H9 (cell line): ENCODE data around the gene TMEM150B. TPM values are rescaled to one million over a fixed set of nuclear protein-coding genes. Genes with fewer than 3 reads are reported as not detected.

Source experiments
- DNase-seq: peaks from one replicate; pipeline ENCODE4 v3.0.0-alpha.2; 2017
- H2AFZ ChIP-seq: one replicate; pipeline ENCODE4 v1.6.1; 2013; ENCODE audit warnings: mild to moderate bottlenecking, low read length, control low read depth, moderate library complexity
- H2AK5ac ChIP-seq: 2 replicates; pipeline ENCODE4 v1.6.1; 2013; ENCODE audit warnings: low read length, control low read depth, mixed read lengths; ENCODE audit not compliant: insufficient read length
- H2BK120ac ChIP-seq: one replicate; pipeline ENCODE4 v1.6.1; 2013; ENCODE audit warnings: low read depth, mild to moderate bottlenecking, low read length, control low read depth, inconsistent platforms; ENCODE audit not compliant: poor library complexity, severe bottlenecking
- H2BK12ac ChIP-seq: 2 replicates; pipeline ENCODE4 v1.6.1; 2013; ENCODE audit warnings: low read length, control low read depth, mixed read lengths, low read depth; ENCODE audit not compliant: insufficient read length
- H2BK15ac ChIP-seq: 2 replicates; pipeline ENCODE4 v1.6.1; 2013; ENCODE audit warnings: low read depth, low read length, control low read depth
- H2BK20ac ChIP-seq: one replicate; pipeline ENCODE4 v1.6.1; 2013; ENCODE audit warnings: low read depth, mild to moderate bottlenecking, low read length, control low read depth, inconsistent platforms; ENCODE audit not compliant: poor library complexity, severe bottlenecking
- H2BK5ac ChIP-seq: 2 replicates; pipeline ENCODE4 v1.6.1; 2013; ENCODE audit warnings: low read length, control low read depth, mixed read lengths; ENCODE audit not compliant: insufficient read length
- H3K14ac ChIP-seq: 2 replicates; pipeline ENCODE4 v1.6.1; 2013; ENCODE audit warnings: low read length, control low read depth; ENCODE audit not compliant: insufficient read depth
- H3K18ac ChIP-seq: 2 replicates; pipeline ENCODE4 v1.6.1; 2013; ENCODE audit warnings: low read depth, mild to moderate bottlenecking, mixed read lengths, low read length, control low read depth; ENCODE audit not compliant: insufficient read length
- H3K23ac ChIP-seq: 2 replicates; pipeline ENCODE4 v1.6.1; 2013; ENCODE audit warnings: low read length, control low read depth, mixed read lengths, low read depth; ENCODE audit not compliant: insufficient read length
- H3K23me2 ChIP-seq: 2 replicates; pipeline ENCODE4 v1.6.1; 2013; ENCODE audit warnings: low read depth, mild to moderate bottlenecking, mixed read lengths, low read length, control low read depth; ENCODE audit not compliant: insufficient read length, poor library complexity, severe bottlenecking
- H3K27ac ChIP-seq: 2 replicates; pipeline ENCODE4 v1.5.1; 2013; ENCODE audit warnings: low read length, control low read depth, mixed read lengths, low read depth; ENCODE audit not compliant: insufficient read length
- H3K27me3 ChIP-seq: 2 replicates; pipeline ENCODE4 v1.6.1; 2013; ENCODE audit warnings: low read length, control low read depth, inconsistent platforms; ENCODE audit not compliant: insufficient read depth
- H3K4ac ChIP-seq: 2 replicates; pipeline ENCODE4 v1.6.1; 2013; ENCODE audit warnings: low read depth, mild to moderate bottlenecking, control low read depth, inconsistent platforms, low read length, moderate library complexity
- H3K4me1 ChIP-seq: 2 replicates; pipeline ENCODE4 v1.6.1; 2013; ENCODE audit warnings: low read length, control low read depth, inconsistent platforms; ENCODE audit not compliant: insufficient read depth
- H3K4me2 ChIP-seq: 2 replicates; pipeline ENCODE4 v1.6.1; 2013; ENCODE audit warnings: low read length, control low read depth, mixed read lengths; ENCODE audit not compliant: insufficient read length, insufficient read depth
- H3K56ac ChIP-seq: 2 replicates; pipeline ENCODE4 v1.6.1; 2013; ENCODE audit warnings: low read depth, mild to moderate bottlenecking, mixed read lengths, low read length, control low read depth; ENCODE audit not compliant: insufficient read length
- H3K79me1 ChIP-seq: 2 replicates; pipeline ENCODE4 v1.6.1; 2013; ENCODE audit warnings: low read depth, mild to moderate bottlenecking, moderate library complexity, low read length, control low read depth, inconsistent platforms; ENCODE audit not compliant: insufficient read depth, poor library complexity, severe bottlenecking
- H3K79me2 ChIP-seq: 2 replicates; pipeline ENCODE4 v1.6.1; 2013; ENCODE audit warnings: low read length, control low read depth, inconsistent platforms; ENCODE audit not compliant: insufficient read depth
- H3K9ac ChIP-seq: 2 replicates; pipeline ENCODE4 v1.6.1; 2013; ENCODE audit warnings: low read length, control low read depth, mixed read lengths; ENCODE audit not compliant: insufficient read length; ENCODE audit errors: extremely low read depth
- H3K9me3 ChIP-seq: one replicate; pipeline ENCODE4 v1.6.1; 2013; ENCODE audit warnings: low read depth, low read length, inconsistent platforms; ENCODE audit not compliant: control insufficient read depth
- H3T11ph ChIP-seq: one replicate; pipeline ENCODE4 v1.6.1; 2013; ENCODE audit warnings: mild to moderate bottlenecking, low read length, control low read depth, inconsistent platforms
- H4K20me1 ChIP-seq: one replicate; pipeline ENCODE4 v1.6.1; 2013; ENCODE audit not compliant: control insufficient read depth, insufficient read length, insufficient read depth
- H4K5ac ChIP-seq: 2 replicates; pipeline ENCODE4 v1.6.1; 2013; ENCODE audit warnings: low read depth, mild to moderate bottlenecking, mixed read lengths, low read length, control low read depth; ENCODE audit not compliant: insufficient read length
- H4K8ac ChIP-seq: replicated peaks from 2 replicates; pipeline ENCODE4 v1.6.1; 2013; ENCODE audit warnings: low read length, control low read depth, mixed read lengths, low read depth; ENCODE audit not compliant: insufficient read length
- H4K91ac ChIP-seq: 2 replicates; pipeline ENCODE4 v1.6.1; 2013; ENCODE audit warnings: low read depth, mild to moderate bottlenecking, moderate library complexity, mixed read lengths, low read length, control low read depth; ENCODE audit not compliant: insufficient read length
- H3K27ac Mint-ChIP-seq, 3 experiments: 2 replicates in 2 of 3; 3 replicates in 1 of 3; pipeline ENCODE4 v1.8.0; 2020 to 2021; ENCODE audit warnings: mixed read lengths in 3 of 3, mild to moderate bottlenecking in 1 of 3, moderate library complexity in 1 of 3
- H3K27me3 Mint-ChIP-seq: 2 replicates; pipeline ENCODE4 v1.8.0; 2021; ENCODE audit warnings: low read depth, mild to moderate bottlenecking, moderate library complexity, mixed read lengths
- H3K36me3 Mint-ChIP-seq, 3 experiments: 2 replicates in 2 of 3; 3 replicates in 1 of 3; pipeline ENCODE4 v1.8.0; 2020 to 2021; ENCODE audit warnings: low read depth in 3 of 3, mixed read lengths in 3 of 3; ENCODE audit not compliant: insufficient read depth in 1 of 3
- H3K4me1 Mint-ChIP-seq, 2 experiments: 2 replicates each; pipeline ENCODE4 v1.8.0; 2020; ENCODE audit warnings: mixed read lengths in 2 of 2
- H3K4me3 Mint-ChIP-seq, 2 experiments: 2 replicates in 1 of 2; 3 replicates in 1 of 2; pipeline ENCODE4 v1.8.0; 2020 to 2021; ENCODE audit warnings: mild to moderate bottlenecking in 2 of 2, mixed read lengths in 2 of 2, moderate library complexity in 1 of 2
- H3K9me3 Mint-ChIP-seq, 2 experiments: 2 replicates in 1 of 2; 3 replicates in 1 of 2; pipeline ENCODE4 v1.8.0; 2020; ENCODE audit warnings: mild to moderate bottlenecking in 2 of 2, mixed read lengths in 2 of 2, moderate library complexity in 1 of 2
- CTCF ChIP-seq: fragments of 200-600 bp; sonication (generic); conservative IDR thresholded peaks from 3 replicates; pipeline ENCODE4 v1.8.0; 2021; ENCODE audit warnings: antibody characterized with exemption, mild to moderate bottlenecking
- WGBS: extraction: QIAGEN DNeasy Blood & Tissue Kit; methylation state at CpG from one replicate; pipeline ENCODE4 v1.1.7; 2013; ENCODE audit warnings: missing lambda C conversion rate, low lambda C conversion rate, mixed read lengths; ENCODE audit not compliant: insufficient read length; ENCODE audit errors: extremely low coverage; 5-methylcytosine and 5-hydroxymethylcytosine counted together
- total RNA-seq: library from RNA; stranded (reverse); gene quantifications from 2 replicates; pipeline ENCODE4 v1.2.1, GENCODE V29; 2021

TMEM150B gene
- total RNA-seq, 1 experiment from 2014 or later, result 0.63 TPM

DNA sequence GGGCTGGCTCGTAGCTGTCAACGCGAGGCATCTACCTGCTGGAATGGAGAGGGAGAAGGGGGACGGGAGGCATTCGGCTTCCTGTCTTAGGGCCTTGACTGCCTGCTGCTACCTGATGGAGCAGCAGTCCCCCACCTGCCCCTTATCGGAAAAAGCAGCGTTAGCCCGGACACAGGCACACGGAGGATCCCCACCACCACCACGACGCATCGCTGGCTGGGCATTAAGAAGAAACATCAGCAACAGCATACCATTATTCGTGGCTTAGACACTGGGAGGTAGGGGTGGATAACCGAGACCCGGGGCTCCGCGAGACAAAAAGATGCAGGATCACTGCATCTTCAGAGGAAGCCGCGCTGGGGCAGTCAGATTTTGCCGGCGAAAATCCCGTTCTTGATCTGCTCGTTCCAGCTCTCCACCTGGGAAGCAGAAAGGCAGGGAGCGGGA lies 28.2 kb upstream of the TMEM150B start:
- Histone ChIP-seq H3K4ac (no peak overlapping the region), H3K23ac (no peak overlapping the region), H4K20me1 (no peaks in the 10 kb centered on the region), H3K18ac (no peak overlapping the region), H3K27me3 (peaks cover 17% of the 10 kb centered on the region; the same call in 1 of the 2 replicates), H3K9me3 (no peaks in the 10 kb centered on the region), H4K8ac (no peak overlapping the region), H2AK5ac (no peak overlapping the region), H2BK20ac (no peak overlapping the region), H3T11ph (no peak overlapping the region), H4K91ac (no peak overlapping the region), H3K4me2 (peak overlapping the region; percentile 65), H3K14ac (no peak overlapping the region; the same call in 1 of the 2 replicates), H3K9ac (no peak overlapping the region), H2BK12ac (no peak overlapping the region), H4K5ac (no peak overlapping the region), H2BK120ac (no peak overlapping the region), H2BK5ac (no peak overlapping the region), H3K27ac (no peak overlapping the region), H3K56ac (no peak overlapping the region), H3K79me2 (no peaks in the 10 kb centered on the region), H3K4me1 (peaks cover 2% of the 10 kb centered on the region; the same call in 1 of the 2 replicates), H3K79me1 (no peaks in the 10 kb centered on the region), H2BK15ac (no peak overlapping the region), H3K23me2 (peaks cover 9% of the 10 kb centered on the region), H2AFZ (no peak overlapping the region)
- WGBS, result no CpG with 5 or more reads among the region's 24 CpGs
- Mint-ChIP-seq H3K4me1 (peaks cover 54 to 58% of the 10 kb centered on the region in 2 experiments), H3K27ac (no peak overlapping the region), H3K27me3 (peaks cover 75% of the 10 kb centered on the region), H3K36me3 (peaks cover 2 to 31% (median 6%) of the 10 kb centered on the region in 3 experiments; a peak in 5 of 7 replicates), H3K4me3 (peak overlapping the region; percentile 60 to 85), H3K9me3 (no peaks in the 10 kb centered on the region; a peak in 1 of 5 replicates)
- TF ChIP-seq CTCF, result no peak
- DNase-seq, result no peak
